Omental fat pad (tissue), 4 donors: ENCODE data around the gene PLEKHM3. TPM values are rescaled to one million over a fixed set of nuclear protein-coding genes. Genes with fewer than 3 reads are reported as not detected.

Source experiments
- ATAC-seq: fragments of 150-250 bp; one replicate; pipeline ENCODE4 v1.9.1; 2016; ENCODE audit warnings: mild to moderate bottlenecking, moderate library complexity; ENCODE audit not compliant: low FRiP score
- DNase-seq: peaks from one replicate; pipeline ENCODE4 v3.0.0-alpha.2; 2019; ENCODE audit warnings: low spot score
- CTCF ChIP-seq, 3 donors: fragments of 450-650 bp; IDR thresholded peaks; one replicate each; pipeline ENCODE4 v1.5.1; 2016 to 2017; ENCODE audit warnings: antibody characterized with exemption in 3 of 3, mild to moderate bottlenecking in 3 of 3, moderate library complexity in 2 of 3
- total RNA-seq, 4 donors: library from RNA; depleted of rRNA; stranded (reverse); fragments of >200 nt; gene quantifications; one replicate each; pipeline ENCODE4 v1.1.0, GENCODE V29; 2016

Gene PLEKHM3
- total RNA-seq, 4 donors from 2014 or later, result 14.1 to 31.4 (median 24.2) TPM

- ATAC-seq (no peak), DNase-seq (no peak)
These were observed 23.4 kb downstream of the PLEKHM3 start for GRCh38 chr2:208001924-208002323.

GRCh38 chr2:208000701-208001395 lies 24.5 kb downstream of the PLEKHM3 start:
- no peak for TF ChIP-seq CTCF (IDR thresholded peaks at IDR 0.05)
- ATAC-seq (no peak), DNase-seq (no peak)

More at GRCh38 chr2:208001924-208002323, 23.4 kb downstream of the PLEKHM3 start:
- TF ChIP-seq CTCF (IDR thresholded peaks at IDR 0.05), result no peak

- no peak for ATAC-seq
- no peak for TF ChIP-seq CTCF (IDR thresholded peaks at IDR 0.05)
These were observed 28.5 kb downstream of the PLEKHM3 start for GRCh38 chr2:207996848-207997247.

GRCh38 chr2:207995887-207996286 lies 29.4 kb downstream of the PLEKHM3 start:
- DNase-seq (no peak), ATAC-seq (no peak)
- TF ChIP-seq CTCF (IDR thresholded peaks at IDR 0.05), result no peak

More at GRCh38 chr2:207996848-207997247, 28.5 kb downstream of the PLEKHM3 start:
- no peak for DNase-seq

- DNase-seq (no peak), ATAC-seq (no peak)
- TF ChIP-seq CTCF (IDR thresholded peaks at IDR 0.05), result no peak
These were observed 32.1 kb downstream of the PLEKHM3 start for GRCh38 chr2:207993151-207993763.

- no peak for TF ChIP-seq CTCF (IDR thresholded peaks at IDR 0.05)
- no peak for DNase-seq
- no peak for ATAC-seq
These were observed 33.4 kb downstream of the PLEKHM3 start for GRCh38 chr2:207991944-207992343.

- no peak for TF ChIP-seq CTCF (IDR thresholded peaks at IDR 0.05)
- ATAC-seq (no peak), DNase-seq (no peak)
These were observed 34.5 kb downstream of the PLEKHM3 start for GRCh38 chr2:207990784-207991183.
